OCI-LY3 (cell line): ENCODE data around the gene NEDD4L.

Experiments
- CTCF ChIP-seq: fragments of 200-600, 300-600 bp; sonication (generic); IDR thresholded peaks from 2 replicates; pipeline ENCODE4 v1.5.1; 2014; ENCODE audit warnings: antibody characterized with exemption, low read length, low read depth
- EZH2phosphoT487 ChIP-seq: fragments of 200-600 bp; shearing (Covaris generic); IDR thresholded peaks from 2 replicates; pipeline ENCODE4 v1.6.1; 2018; ENCODE audit warnings: antibody characterized with exemption, mixed run types, low read depth

- TF ChIP-seq EZH2phosphoT487 = no peak
- no peak for TF ChIP-seq CTCF
These were observed 108.2 kb downstream of the NEDD4L start for GRCh38 chr18:58152216-58152615.
